ENCODE results near the gene GABBR2. TPM values are rescaled to one million over a fixed set of nuclear protein-coding genes. Genes with fewer than 3 reads are reported as not detected.

The GABBR2 gene
- total and polyA plus RNA-seq, 2 of the 8 experiments (the other 6 are each of a cell fraction or from before 2014, with no cell fraction given), result 0.50 to 1.2 TPM

GRCh38 chr9:98516205-98516896 is 192.4 kb downstream of the GABBR2 start (continued):
- TF ChIP-seq CTCF (IDR thresholded peaks at IDR 0.05; ENCODE audit: control extremely low read depth in 1 of 3, insufficient read depth in 1 of 3, low read depth in 1 of 3, low read length in 3 of 3), result no peak
- no peak for TF ChIP-seq POLR2AphosphoS5 (IDR thresholded peaks at IDR 0.05; ENCODE audit: low read depth, low read length)
- TF ChIP-seq SIN3A (conservative IDR thresholded peaks at IDR 0.05 in 1 of 2, IDR thresholded peaks at IDR 0.05 in 1 of 2; ENCODE audit: low read depth in 1 of 2, low read length in 2 of 2), result no peak
- no peak for TF ChIP-seq SUZ12 (IDR thresholded peaks at IDR 0.05; ENCODE audit: low read length)
- no peak for TF ChIP-seq JUND (IDR thresholded peaks at IDR 0.05; ENCODE audit: low read length)
- no peak for TF ChIP-seq BCL11A (IDR thresholded peaks at IDR 0.05; ENCODE audit: low read depth in 2 of 2, low read length in 2 of 2)
- TF ChIP-seq, protein P1, sequence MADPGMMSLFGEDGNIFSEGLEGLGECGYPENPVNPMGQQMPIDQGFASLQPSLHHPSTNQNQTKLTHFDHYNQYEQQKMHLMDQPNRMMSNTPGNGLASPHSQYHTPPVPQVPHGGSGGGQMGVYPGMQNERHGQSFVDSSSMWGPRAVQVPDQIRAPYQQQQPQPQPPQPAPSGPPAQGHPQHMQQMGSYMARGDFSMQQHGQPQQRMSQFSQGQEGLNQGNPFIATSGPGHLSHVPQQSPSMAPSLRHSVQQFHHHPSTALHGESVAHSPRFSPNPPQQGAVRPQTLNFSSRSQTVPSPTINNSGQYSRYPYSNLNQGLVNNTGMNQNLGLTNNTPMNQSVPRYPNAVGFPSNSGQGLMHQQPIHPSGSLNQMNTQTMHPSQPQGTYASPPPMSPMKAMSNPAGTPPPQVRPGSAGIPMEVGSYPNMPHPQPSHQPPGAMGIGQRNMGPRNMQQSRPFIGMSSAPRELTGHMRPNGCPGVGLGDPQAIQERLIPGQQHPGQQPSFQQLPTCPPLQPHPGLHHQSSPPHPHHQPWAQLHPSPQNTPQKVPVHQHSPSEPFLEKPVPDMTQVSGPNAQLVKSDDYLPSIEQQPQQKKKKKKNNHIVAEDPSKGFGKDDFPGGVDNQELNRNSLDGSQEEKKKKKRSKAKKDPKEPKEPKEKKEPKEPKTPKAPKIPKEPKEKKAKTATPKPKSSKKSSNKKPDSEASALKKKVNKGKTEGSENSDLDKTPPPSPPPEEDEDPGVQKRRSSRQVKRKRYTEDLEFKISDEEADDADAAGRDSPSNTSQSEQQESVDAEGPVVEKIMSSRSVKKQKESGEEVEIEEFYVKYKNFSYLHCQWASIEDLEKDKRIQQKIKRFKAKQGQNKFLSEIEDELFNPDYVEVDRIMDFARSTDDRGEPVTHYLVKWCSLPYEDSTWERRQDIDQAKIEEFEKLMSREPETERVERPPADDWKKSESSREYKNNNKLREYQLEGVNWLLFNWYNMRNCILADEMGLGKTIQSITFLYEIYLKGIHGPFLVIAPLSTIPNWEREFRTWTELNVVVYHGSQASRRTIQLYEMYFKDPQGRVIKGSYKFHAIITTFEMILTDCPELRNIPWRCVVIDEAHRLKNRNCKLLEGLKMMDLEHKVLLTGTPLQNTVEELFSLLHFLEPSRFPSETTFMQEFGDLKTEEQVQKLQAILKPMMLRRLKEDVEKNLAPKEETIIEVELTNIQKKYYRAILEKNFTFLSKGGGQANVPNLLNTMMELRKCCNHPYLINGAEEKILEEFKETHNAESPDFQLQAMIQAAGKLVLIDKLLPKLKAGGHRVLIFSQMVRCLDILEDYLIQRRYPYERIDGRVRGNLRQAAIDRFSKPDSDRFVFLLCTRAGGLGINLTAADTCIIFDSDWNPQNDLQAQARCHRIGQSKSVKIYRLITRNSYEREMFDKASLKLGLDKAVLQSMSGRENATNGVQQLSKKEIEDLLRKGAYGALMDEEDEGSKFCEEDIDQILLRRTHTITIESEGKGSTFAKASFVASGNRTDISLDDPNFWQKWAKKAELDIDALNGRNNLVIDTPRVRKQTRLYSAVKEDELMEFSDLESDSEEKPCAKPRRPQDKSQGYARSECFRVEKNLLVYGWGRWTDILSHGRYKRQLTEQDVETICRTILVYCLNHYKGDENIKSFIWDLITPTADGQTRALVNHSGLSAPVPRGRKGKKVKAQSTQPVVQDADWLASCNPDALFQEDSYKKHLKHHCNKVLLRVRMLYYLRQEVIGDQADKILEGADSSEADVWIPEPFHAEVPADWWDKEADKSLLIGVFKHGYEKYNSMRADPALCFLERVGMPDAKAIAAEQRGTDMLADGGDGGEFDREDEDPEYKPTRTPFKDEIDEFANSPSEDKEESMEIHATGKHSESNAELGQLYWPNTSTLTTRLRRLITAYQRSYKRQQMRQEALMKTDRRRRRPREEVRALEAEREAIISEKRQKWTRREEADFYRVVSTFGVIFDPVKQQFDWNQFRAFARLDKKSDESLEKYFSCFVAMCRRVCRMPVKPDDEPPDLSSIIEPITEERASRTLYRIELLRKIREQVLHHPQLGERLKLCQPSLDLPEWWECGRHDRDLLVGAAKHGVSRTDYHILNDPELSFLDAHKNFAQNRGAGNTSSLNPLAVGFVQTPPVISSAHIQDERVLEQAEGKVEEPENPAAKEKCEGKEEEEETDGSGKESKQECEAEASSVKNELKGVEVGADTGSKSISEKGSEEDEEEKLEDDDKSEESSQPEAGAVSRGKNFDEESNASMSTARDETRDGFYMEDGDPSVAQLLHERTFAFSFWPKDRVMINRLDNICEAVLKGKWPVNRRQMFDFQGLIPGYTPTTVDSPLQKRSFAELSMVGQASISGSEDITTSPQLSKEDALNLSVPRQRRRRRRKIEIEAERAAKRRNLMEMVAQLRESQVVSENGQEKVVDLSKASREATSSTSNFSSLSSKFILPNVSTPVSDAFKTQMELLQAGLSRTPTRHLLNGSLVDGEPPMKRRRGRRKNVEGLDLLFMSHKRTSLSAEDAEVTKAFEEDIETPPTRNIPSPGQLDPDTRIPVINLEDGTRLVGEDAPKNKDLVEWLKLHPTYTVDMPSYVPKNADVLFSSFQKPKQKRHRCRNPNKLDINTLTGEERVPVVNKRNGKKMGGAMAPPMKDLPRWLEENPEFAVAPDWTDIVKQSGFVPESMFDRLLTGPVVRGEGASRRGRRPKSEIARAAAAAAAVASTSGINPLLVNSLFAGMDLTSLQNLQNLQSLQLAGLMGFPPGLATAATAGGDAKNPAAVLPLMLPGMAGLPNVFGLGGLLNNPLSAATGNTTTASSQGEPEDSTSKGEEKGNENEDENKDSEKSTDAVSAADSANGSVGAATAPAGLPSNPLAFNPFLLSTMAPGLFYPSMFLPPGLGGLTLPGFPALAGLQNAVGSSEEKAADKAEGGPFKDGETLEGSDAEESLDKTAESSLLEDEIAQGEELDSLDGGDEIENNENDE (IDR thresholded peaks at IDR 0.05; ENCODE audit: insufficient replicate concordance, low read length), result no peak
- TF ChIP-seq NRF1 (IDR thresholded peaks at IDR 0.05; ENCODE audit: low read depth, low read length), result no peak

Data from H1 (cell line).